T-cell (primary cell): ENCODE results near the gene SH3BP5L. TPM values are rescaled to one million over a fixed set of nuclear protein-coding genes. Genes with fewer than 3 reads are reported as not detected.

Experiments used
- ATAC-seq, 4 experiments: fragments of 200-7000 bp in 3 of 4; fragments of 150-1000 bp in 1 of 4; cut with Tn5 transposase; replicated peaks in 1 of 4; 1 replicate in 3 of 4; 2 replicates in 1 of 4; pipeline ENCODE4 v1.10.0; 2021; ENCODE audit warnings: moderate library complexity in 3 of 4, mild to moderate bottlenecking in 2 of 4, moderate number of reproducible peaks in 1 of 4
- CTCF ChIA-PET, 2 donors: fragments of 300-600 bp; sonication (Branson Sonifier 250); formaldehyde crosslinking; loops; one replicate each; lab custom pipeline; 2022; ENCODE audit warnings: antibody characterized with exemption in 2 of 2; lab: Charles Lee
- POLR2A ChIA-PET, 2 donors: fragments of 300-600 bp; sonication (Branson Sonifier 250); formaldehyde crosslinking; loops; one replicate each; lab custom pipeline; 2022; ENCODE audit warnings: antibody characterized with exemption in 2 of 2; lab: Charles Lee
- DNase-seq, 35 experiments: peaks; one replicate each; pipeline versions ENCODE4 v3.0.0 to v3.0.0-alpha.2; 2013 to 2023
- H3K27ac ChIP-seq: one replicate; pipeline ENCODE4 v1.5.1; 2013; ENCODE audit warnings: low read length
- H3K27me3 ChIP-seq, 2 experiments: replicated peaks in 1 of 2; 1 replicate in 1 of 2; 2 replicates in 1 of 2; pipeline versions ENCODE4 v1.6.1 to v1.7.0; 2013; ENCODE audit warnings: low read length in 1 of 2, mixed read lengths in 1 of 2; ENCODE audit not compliant: control insufficient read depth in 2 of 2, insufficient read depth in 2 of 2; ENCODE audit errors: extremely low read depth in 1 of 2
- H3K36me3 ChIP-seq, 2 donors: 1 replicate in 1 of 2; 2 replicates in 1 of 2; pipeline versions ENCODE4 v1.6.1 to v1.7.0; 2013; ENCODE audit warnings: low read length in 1 of 2; ENCODE audit not compliant: control insufficient read depth in 2 of 2, insufficient read depth in 1 of 2; ENCODE audit errors: extremely low read depth in 1 of 2
- H3K4me1 ChIP-seq, 2 experiments: 1 replicate in 1 of 2; 2 replicates in 1 of 2; pipeline versions ENCODE4 v1.6.1 to v1.7.0; 2013; ENCODE audit warnings: low read length in 2 of 2, mixed read lengths in 1 of 2; ENCODE audit not compliant: insufficient read depth in 2 of 2, control insufficient read depth in 1 of 2; ENCODE audit errors: extremely low read depth in 1 of 2
- H3K4me3 ChIP-seq, 2 donors: 1 replicate in 1 of 2; 2 replicates in 1 of 2; pipeline versions ENCODE4 v1.5.1 to v1.7.0; 2013; ENCODE audit warnings: mild to moderate bottlenecking in 2 of 2, low read length in 1 of 2, moderate library complexity in 1 of 2; ENCODE audit not compliant: control insufficient read depth in 1 of 2; ENCODE audit errors: extremely low read depth in 1 of 2
- H3K9me3 ChIP-seq: 2 replicates; pipeline ENCODE4 v1.7.0; 2013
- H3K27ac Mint-ChIP-seq, 2 donors: one replicate each; pipeline ENCODE4 v1.8.0; 2020 to 2021; ENCODE audit warnings: mild to moderate bottlenecking in 2 of 2, mixed read lengths in 2 of 2
- H3K27me3 Mint-ChIP-seq, 2 donors: one replicate each; pipeline ENCODE4 v1.8.0; 2021 to 2022; ENCODE audit warnings: mixed read lengths in 2 of 2
- H3K36me3 Mint-ChIP-seq: one replicate; pipeline ENCODE4 v1.8.0; 2021; ENCODE audit warnings: mixed read lengths
- H3K4me1 Mint-ChIP-seq, 3 donors: one replicate each; pipeline ENCODE4 v1.8.0; 2020 to 2022; ENCODE audit warnings: mixed read lengths in 3 of 3, mild to moderate bottlenecking in 1 of 3
- H3K4me3 Mint-ChIP-seq, 3 donors: one replicate each; pipeline ENCODE4 v1.8.0; 2020 to 2022; ENCODE audit warnings: mild to moderate bottlenecking in 3 of 3, mixed read lengths in 3 of 3, moderate library complexity in 3 of 3
- H3K9me3 Mint-ChIP-seq, 3 donors: one replicate each; pipeline ENCODE4 v1.8.0; 2020 to 2022; ENCODE audit warnings: mixed read lengths in 3 of 3
- WGBS: methylation state at CpG from one replicate; pipeline ENCODE4 v1.1.5; 2013; ENCODE audit warnings: missing lambda C conversion rate; ENCODE audit not compliant: insufficient coverage; 5-methylcytosine and 5-hydroxymethylcytosine counted together
- total RNA-seq, 35 experiments: library from RNA in 6 of 35; stranded (reverse) in 6 of 35; fragments of 120-200 nt in 1 of 35; gene quantifications; one replicate each; pipeline versions ENCODE4 v1.2.1 to v1.2.4 and lab custom pipeline; 2013 to 2026

SH3BP5L gene
- total RNA-seq, 5 donors from 2014 or later (not counting 1 experiment from before 2014, with no cell fraction given): 16.8 to 41.4 (median 36.3) TPM

DNA sequence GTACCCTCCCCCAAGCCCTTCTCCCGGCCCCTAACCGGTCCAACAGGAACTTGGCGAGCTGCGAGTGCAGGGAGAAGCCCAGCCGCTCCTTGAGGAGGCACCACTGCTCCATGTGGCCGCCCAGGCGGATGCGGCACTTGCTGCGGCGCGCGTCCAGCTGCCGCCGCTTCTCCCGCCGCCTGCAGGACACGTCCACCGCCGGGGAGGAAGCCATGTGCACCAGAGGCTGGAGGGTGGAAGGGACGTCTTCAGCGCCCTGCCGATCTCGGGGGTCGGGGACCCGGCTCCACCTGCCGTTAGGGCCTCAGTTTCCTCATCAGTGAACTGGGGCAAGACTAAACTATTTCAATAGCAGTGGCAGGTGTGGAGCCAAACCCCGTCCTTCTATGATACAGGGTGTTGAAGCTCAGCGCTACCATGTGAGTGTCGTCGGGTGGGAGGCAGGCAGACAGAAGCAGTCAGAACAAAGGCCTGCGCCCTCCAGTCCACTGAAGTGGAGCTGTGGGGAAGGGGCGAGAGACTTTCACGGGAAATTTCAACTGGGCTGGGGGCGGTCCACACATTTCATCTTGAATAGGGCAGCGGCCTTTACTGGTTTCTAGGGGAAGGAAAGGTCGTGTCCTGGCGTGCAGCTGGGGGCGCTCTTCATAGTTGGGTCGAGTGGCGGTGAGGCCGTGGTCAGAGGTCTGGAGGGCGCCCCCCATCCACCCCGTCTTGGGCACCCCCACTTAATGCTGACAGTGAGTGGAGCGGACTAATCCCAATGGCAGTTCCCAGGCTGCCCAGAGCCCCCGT is 32.6 kb upstream of the SH3BP5L start:
- ChIA-PET POLR2A (interaction anchor here (0.6 to 1.1 kb wide), 4 partner anchors 19 to 21 kb away, joined by 3 to 6 read pairs (median 3); partner anchors contain the start of gene ZNF672 (in 1 of the 2)), CTCF (interaction anchor here (0.7 to 2.0 kb wide), 8 partner anchors 16 to 944 kb away, joined by 3 to 19 read pairs (median 4); partner anchors contain the start of genes PGBD2 (in 1 of the 2), SH3BP5L (in 1 of the 2) and ZNF672 (in 1 of the 2))
- Mint-ChIP-seq H3K4me1 (peaks cover 50 to 59% (median 54%) of the 10 kb centered on the region in 3 donors), H3K4me3 (peak overlapping the region; percentile 87 to 93 (median 93)), H3K36me3 (no peaks in the 10 kb centered on the region), H3K27ac (peak overlapping the region; percentile 96 to 98), H3K27me3 (no peaks in the 10 kb centered on the region), H3K9me3 (no peaks in the 10 kb centered on the region)
- ATAC-seq (peak; percentile 31 to 39 (median 35)), DNase-seq (peak in 9 of 35 experiments; percentile 14 to 41 (median 20))
- Histone ChIP-seq H3K36me3 (peaks cover 0 to 3% of the 10 kb centered on the region in 2 donors), H3K4me1 (peaks cover 20 to 65% of the 10 kb centered on the region in 2 experiments), H3K27me3 (no peaks in the 10 kb centered on the region), H3K4me3 (peak overlapping the region; percentile 62 to 69), H3K27ac (peak overlapping the region; percentile 79), H3K9me3 (no peaks in the 10 kb centered on the region)
- under 1% methylated on average over 39 of the region's 45 CpGs for WGBS

DNA sequence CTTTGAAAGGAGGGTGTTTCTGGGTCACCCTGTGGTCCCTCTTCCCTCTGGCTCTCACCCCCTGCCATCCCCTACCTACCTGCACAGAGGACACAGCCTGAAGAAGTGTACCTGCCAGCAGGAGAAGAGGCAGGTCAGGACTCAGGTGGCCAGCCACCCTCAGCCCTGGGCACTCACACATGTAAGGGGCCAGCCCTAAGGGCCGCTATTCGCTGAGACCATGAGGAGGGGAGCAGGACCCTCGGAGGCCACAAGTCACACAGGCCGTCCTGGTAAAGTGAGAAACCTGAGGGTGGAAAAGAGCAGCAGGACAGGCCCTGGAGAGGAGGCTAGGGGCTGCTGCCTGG is 32.0 kb upstream of the SH3BP5L start:
- Histone ChIP-seq H3K9me3 (no peaks in the 10 kb centered on the region), H3K27me3 (no peaks in the 10 kb centered on the region), H3K4me1 (peaks cover 20 to 65% of the 10 kb centered on the region in 2 experiments), H3K4me3 (peak overlapping the region; percentile 62 to 69), H3K27ac (peak overlapping the region; percentile 79), H3K36me3 (peaks cover 0 to 3% of the 10 kb centered on the region in 2 donors)
- 25% methylated on average over 4 of the region's 4 CpGs for WGBS
- POLR2A ChIA-PET: interaction anchor here in 1 of 2 donors (1.0 kb wide), 1 partner anchor 19 kb away, joined by 3 read pairs; no protein-coding TSS in a partner anchor
- CTCF ChIA-PET: interaction anchor here (0.7 to 1.5 kb wide), 2 partner anchors 17 to 19 kb away, joined by 3 to 19 read pairs; no protein-coding TSS in a partner anchor
- H3K4me3 Mint-ChIP-seq: peak overlapping the region; percentile 87 to 93 (median 93)
- ATAC-seq (no peak), DNase-seq (no peak)
- H3K9me3 Mint-ChIP-seq: no peaks in the 10 kb centered on the region
- H3K27me3 Mint-ChIP-seq: no peaks in the 10 kb centered on the region
- peaks cover 45 to 55% (median 48%) of the 10 kb centered on the region in 3 donors for H3K4me1 Mint-ChIP-seq
- no peaks in the 10 kb centered on the region for H3K36me3 Mint-ChIP-seq
- peak overlapping the region; percentile 21 to 98 for H3K27ac Mint-ChIP-seq

DNA sequence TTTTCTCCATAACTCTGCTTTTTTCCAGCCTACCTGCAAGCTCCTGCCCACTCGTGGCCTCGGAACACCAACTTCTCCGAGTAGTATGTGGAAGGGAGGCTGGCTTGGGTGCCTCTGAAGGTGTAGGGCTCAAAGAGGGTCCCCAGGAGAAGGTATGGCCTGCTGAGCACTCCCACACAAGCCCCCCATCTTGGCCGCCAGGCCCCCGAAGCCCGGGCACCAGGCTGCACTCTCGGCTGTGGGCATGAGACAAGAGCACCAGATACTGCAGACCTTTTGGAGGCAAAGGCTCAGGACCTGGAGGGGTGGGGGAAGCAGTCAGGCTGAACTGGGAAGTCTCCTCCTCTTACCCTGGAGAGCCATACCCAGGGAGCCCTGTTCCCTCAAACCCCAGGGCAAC is 31.5 kb upstream of the SH3BP5L start:
- POLR2A ChIA-PET: no interaction called here
- Histone ChIP-seq H3K4me1 (peaks cover 15 to 66% of the 10 kb centered on the region in 2 experiments), H3K36me3 (peaks cover 0 to 3% of the 10 kb centered on the region in 2 donors), H3K27me3 (no peaks in the 10 kb centered on the region), H3K9me3 (no peaks in the 10 kb centered on the region), H3K27ac (no peak overlapping the region), H3K4me3 (peak overlapping the region in 1 of 2 donors; percentile 62)
- Mint-ChIP-seq H3K27ac (peak overlapping the region in 1 of 2 donors; percentile 24), H3K4me3 (peak overlapping the region in 2 of 3 donors; percentile 87 to 93), H3K27me3 (no peaks in the 10 kb centered on the region), H3K9me3 (no peaks in the 10 kb centered on the region), H3K4me1 (peaks cover 39 to 49% (median 43%) of the 10 kb centered on the region in 3 donors), H3K36me3 (no peaks in the 10 kb centered on the region)
- DNase-seq (no peak), ATAC-seq (no peak)
- WGBS: no CpG with 5 or more reads among the region's 7 CpGs
- CTCF ChIA-PET: no interaction called here

DNA sequence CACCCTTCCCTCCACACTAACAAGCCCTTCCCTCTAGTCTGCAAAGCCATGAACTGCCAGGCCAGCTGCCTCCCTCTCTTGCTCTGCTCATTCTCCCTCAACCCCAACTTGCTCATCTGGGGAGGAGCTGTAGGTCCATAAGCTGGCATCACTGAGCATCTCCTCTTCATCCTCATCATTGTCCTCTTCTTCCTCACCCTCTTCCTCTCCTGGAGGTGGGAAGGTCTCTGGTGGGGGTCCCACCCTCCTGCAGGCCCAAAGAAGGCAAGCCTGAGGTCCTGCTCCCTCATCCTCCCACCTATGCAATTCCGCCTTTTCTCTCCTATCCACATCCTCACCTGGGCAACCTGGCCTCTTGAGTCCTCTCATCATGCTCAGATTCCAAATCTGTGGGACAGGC is 30.5 kb upstream of the SH3BP5L start:
- ChIA-PET POLR2A (no interaction called here), CTCF (no interaction called here)
- H3K4me1 ChIP-seq: peaks cover 15 to 74% of the 10 kb centered on the region in 2 experiments

DNA sequence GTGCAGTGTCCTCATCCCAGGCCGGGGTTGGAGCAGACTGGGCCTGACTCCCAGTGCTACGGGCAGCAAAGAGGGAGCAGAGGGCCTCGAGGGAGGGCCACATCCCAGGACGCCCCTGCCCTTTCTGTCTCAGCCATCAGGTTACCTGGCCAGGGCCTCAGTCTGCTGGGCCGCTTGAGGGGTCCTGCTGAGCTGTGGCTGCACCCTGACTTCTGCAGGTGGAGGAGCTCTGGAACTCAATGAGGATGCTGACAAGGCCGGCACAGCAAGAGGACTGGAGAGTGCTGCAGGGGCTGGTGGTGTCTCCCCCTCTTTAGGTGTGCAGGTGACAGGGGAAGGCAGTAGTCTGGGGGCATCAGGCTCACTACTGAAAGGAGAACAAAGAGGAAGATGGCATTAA is 29.9 kb upstream of the SH3BP5L start:
- Mint-ChIP-seq H3K36me3 (no peaks in the 10 kb centered on the region), H3K4me1 (peaks cover 35 to 43% (median 35%) of the 10 kb centered on the region in 3 donors), H3K9me3 (no peaks in the 10 kb centered on the region), H3K27ac (peak overlapping the region; percentile 73 to 74), H3K4me3 (no peak overlapping the region), H3K27me3 (no peaks in the 10 kb centered on the region)
- Histone ChIP-seq H3K4me1 (peaks cover 15 to 74% of the 10 kb centered on the region in 2 experiments), H3K4me3 (no peak overlapping the region), H3K27ac (no peak overlapping the region), H3K27me3 (no peaks in the 10 kb centered on the region), H3K9me3 (no peaks in the 10 kb centered on the region), H3K36me3 (peaks cover 3 to 4% of the 10 kb centered on the region in 2 donors)
- POLR2A ChIA-PET: no interaction called here
- no peak for DNase-seq
- ATAC-seq: no peak
- 95% methylated on average over 5 of the region's 6 CpGs for WGBS
- CTCF ChIA-PET: no interaction called here

More for the DNA sequence above, 30.5 kb upstream of the SH3BP5L start:
- peak overlapping the region; percentile 24 to 74 for H3K27ac Mint-ChIP-seq
- H3K36me3 ChIP-seq: peaks cover 3 to 4% of the 10 kb centered on the region in 2 donors
- ATAC-seq (no peak), DNase-seq (no peak)
- no peak overlapping the region for H3K27ac ChIP-seq
- H3K4me3 ChIP-seq: no peak overlapping the region
- peaks cover 35 to 43% (median 37%) of the 10 kb centered on the region in 3 donors for H3K4me1 Mint-ChIP-seq
- H3K27me3 Mint-ChIP-seq: no peaks in the 10 kb centered on the region
- H3K27me3 ChIP-seq: no peaks in the 10 kb centered on the region
- no CpG with 5 or more reads among the region's 1 CpG for WGBS
- no peaks in the 10 kb centered on the region for H3K9me3 Mint-ChIP-seq
- no peaks in the 10 kb centered on the region for H3K36me3 Mint-ChIP-seq
- no peak overlapping the region for H3K4me3 Mint-ChIP-seq
- H3K9me3 ChIP-seq: no peaks in the 10 kb centered on the region

DNA sequence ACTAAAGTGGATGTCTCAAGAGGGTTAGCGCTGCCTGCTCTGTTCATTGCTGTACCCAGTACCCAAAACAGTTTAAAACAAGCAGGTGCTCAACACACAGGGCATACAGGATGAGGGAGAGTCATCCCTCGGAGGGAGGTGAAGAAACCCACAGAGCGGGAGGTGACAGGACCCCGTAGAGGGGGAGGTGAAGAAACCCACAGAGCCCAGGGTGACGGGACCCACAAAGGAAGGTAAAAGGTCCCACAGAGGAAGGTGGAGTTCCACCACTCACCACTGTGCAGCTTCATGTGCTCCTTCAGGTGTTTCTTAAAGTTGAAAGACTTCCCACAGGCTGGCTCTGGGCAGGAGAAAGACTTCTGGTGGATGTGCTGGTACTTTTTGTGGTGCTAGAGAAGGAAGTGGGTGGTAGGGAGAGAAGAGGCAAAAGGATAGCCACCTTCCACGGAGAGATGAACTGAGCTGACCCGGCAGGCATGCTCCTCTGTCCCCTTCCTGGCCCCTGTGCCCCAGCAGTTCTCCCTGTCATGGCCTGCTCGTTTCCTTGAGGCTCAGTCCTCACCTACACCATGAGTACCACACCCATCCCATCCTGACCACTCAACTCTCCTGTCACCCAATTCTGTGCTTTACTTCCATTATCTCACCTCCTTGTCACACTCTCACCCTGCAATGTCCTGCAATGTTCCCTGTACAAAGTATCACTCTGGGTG is 28.1 kb upstream of the SH3BP5L start:
- no peaks in the 10 kb centered on the region for H3K9me3 Mint-ChIP-seq
- H3K27ac Mint-ChIP-seq: no peak overlapping the region
- peaks cover 19 to 28% (median 24%) of the 10 kb centered on the region in 3 donors for H3K4me1 Mint-ChIP-seq

More for the DNA sequence above, 28.1 kb upstream of the SH3BP5L start:
- 15% methylated on average over 1 of the region's 8 CpGs for WGBS
- Mint-ChIP-seq H3K27me3 (no peaks in the 10 kb centered on the region), H3K36me3 (peaks cover 3% of the 10 kb centered on the region), H3K4me3 (no peak overlapping the region)
- no peaks in the 10 kb centered on the region for H3K9me3 ChIP-seq
- H3K36me3 ChIP-seq: peaks cover 10 to 18% of the 10 kb centered on the region in 2 donors
- no peak overlapping the region for H3K4me3 ChIP-seq
- ATAC-seq: peak; percentile 28 to 62 (median 42)
- H3K27me3 ChIP-seq: no peaks in the 10 kb centered on the region
- ChIA-PET POLR2A (no interaction called here), CTCF (interaction anchor here in 1 of 2 donors (0.6 to 1.5 kb wide), 4 partner anchors 19 to 71 kb away, joined by 3 to 5 read pairs (median 3); no protein-coding TSS in a partner anchor)
- peak overlapping the region; percentile 51 for H3K27ac ChIP-seq
- peak in 28 of 35 experiments; percentile 21 to 62 (median 38) for DNase-seq
- H3K4me1 ChIP-seq: peaks cover 11 to 67% of the 10 kb centered on the region in 2 experiments
